Thoracic aorta (tissue), 2 donors: ENCODE results near the gene EEFSEC. TPM values are rescaled to one million over a fixed set of nuclear protein-coding genes. Genes with fewer than 3 reads are reported as not detected.

Experiments
- ATAC-seq: fragments of 150-250 bp; one replicate; pipeline ENCODE4 v1.8.0; 2017; ENCODE audit warnings: low read depth; ENCODE audit not compliant: insufficient number of reproducible peaks, low FRiP score
- DNase-seq: peaks from one replicate; pipeline ENCODE4 v3.0.0-alpha.2; 2020; ENCODE audit warnings: low spot score
- H3K27ac ChIP-seq, 2 donors: fragments of 200-600 bp; sonication (generic); 1 replicate in 1 of 2; 2 replicates in 1 of 2; pipeline ENCODE4 v1.5.1; 2016; ENCODE audit warnings: mild to moderate bottlenecking in 2 of 2, moderate library complexity in 2 of 2
- H3K27me3 ChIP-seq: fragments of 200-600 bp; sonication (generic); replicated peaks from 2 replicates; pipeline ENCODE4 v1.6.0; 2016; ENCODE audit warnings: mild to moderate bottlenecking; ENCODE audit not compliant: insufficient read depth
- H3K36me3 ChIP-seq: fragments of 200-600 bp; sonication (generic); one replicate; pipeline ENCODE4 v1.5.1; 2016
- H3K4me1 ChIP-seq, 2 donors: fragments of 200-600 bp; sonication (generic); 1 replicate in 1 of 2; 2 replicates in 1 of 2; pipeline versions ENCODE4 v1.5.1 to v1.6.0; 2016; ENCODE audit warnings: low read depth in 2 of 2, mild to moderate bottlenecking in 1 of 2; ENCODE audit not compliant: control insufficient read depth in 1 of 2
- H3K4me3 ChIP-seq: fragments of 200-600 bp; sonication (generic); 2 replicates; pipeline ENCODE4 v1.5.1; 2016; ENCODE audit warnings: mild to moderate bottlenecking
- H3K9me3 ChIP-seq: fragments of 200-600 bp; sonication (generic); 2 replicates; pipeline ENCODE4 v1.5.1; 2016
- total RNA-seq, 2 donors: library from RNA; depleted of rRNA; stranded (reverse); fragments of >200 nt; gene quantifications; one replicate each; pipeline versions ENCODE4 v1.1.0 to v1.2.3, GENCODE V29; 2016
- TF ChIP-seq, protein P1 (sequence below): fragments of 200-600 bp; sonication (generic); IDR thresholded peaks from one replicate; pipeline ENCODE4 v1.5.1; 2019; ENCODE audit warnings: antibody characterized with exemption

The EEFSEC gene
- total RNA-seq, 2 donors from 2014 or later: 16.1 to 17.5 TPM

DNA sequence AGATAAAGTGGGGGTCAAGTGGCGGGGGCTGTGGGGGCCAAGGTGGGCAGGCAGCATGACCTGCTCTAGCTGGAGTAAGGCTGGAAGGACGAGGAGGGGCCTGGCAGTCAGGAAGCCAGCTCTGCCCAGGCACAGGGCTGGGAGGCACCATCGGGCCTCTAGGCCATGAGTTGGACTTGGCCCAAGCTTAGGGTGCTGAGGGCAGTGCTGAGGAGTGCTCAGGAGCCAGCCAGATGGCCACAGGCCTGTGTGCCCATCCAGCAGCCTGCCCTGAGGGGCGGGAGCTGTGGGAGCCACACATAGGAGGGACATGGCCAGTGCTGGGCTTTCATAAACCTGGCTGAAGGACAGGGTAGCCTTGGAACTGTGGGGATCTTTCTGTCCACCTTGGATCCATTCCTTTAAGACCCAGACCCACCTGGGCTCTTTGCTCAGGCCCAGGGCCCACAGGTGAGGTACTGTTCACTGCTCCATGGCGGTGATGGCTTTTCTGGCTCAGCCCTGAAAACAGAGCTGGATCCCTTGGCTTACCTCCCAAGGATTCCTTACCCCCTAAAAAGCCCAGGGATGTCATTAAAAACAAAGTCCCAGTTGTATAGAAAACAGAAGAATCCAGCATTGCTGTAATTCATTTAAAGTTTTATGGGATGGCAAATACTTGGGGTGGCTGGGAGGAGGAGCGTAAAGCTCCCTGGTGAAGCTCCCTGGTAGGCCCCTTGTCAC lies 176.4 kb downstream of the EEFSEC start:
- H3K27ac ChIP-seq: no peak overlapping the region
- ATAC-seq: no peak
- H3K27me3 ChIP-seq: no peaks in the 10 kb centered on the region
- no peaks in the 10 kb centered on the region for H3K4me1 ChIP-seq
- peaks cover 3% of the 10 kb centered on the region for H3K36me3 ChIP-seq
- TF ChIP-seq, protein P1, sequence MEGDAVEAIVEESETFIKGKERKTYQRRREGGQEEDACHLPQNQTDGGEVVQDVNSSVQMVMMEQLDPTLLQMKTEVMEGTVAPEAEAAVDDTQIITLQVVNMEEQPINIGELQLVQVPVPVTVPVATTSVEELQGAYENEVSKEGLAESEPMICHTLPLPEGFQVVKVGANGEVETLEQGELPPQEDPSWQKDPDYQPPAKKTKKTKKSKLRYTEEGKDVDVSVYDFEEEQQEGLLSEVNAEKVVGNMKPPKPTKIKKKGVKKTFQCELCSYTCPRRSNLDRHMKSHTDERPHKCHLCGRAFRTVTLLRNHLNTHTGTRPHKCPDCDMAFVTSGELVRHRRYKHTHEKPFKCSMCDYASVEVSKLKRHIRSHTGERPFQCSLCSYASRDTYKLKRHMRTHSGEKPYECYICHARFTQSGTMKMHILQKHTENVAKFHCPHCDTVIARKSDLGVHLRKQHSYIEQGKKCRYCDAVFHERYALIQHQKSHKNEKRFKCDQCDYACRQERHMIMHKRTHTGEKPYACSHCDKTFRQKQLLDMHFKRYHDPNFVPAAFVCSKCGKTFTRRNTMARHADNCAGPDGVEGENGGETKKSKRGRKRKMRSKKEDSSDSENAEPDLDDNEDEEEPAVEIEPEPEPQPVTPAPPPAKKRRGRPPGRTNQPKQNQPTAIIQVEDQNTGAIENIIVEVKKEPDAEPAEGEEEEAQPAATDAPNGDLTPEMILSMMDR: no peak
- no peak overlapping the region for H3K4me3 ChIP-seq
- H3K9me3 ChIP-seq: no peaks in the 10 kb centered on the region
- no peak for DNase-seq

DNA sequence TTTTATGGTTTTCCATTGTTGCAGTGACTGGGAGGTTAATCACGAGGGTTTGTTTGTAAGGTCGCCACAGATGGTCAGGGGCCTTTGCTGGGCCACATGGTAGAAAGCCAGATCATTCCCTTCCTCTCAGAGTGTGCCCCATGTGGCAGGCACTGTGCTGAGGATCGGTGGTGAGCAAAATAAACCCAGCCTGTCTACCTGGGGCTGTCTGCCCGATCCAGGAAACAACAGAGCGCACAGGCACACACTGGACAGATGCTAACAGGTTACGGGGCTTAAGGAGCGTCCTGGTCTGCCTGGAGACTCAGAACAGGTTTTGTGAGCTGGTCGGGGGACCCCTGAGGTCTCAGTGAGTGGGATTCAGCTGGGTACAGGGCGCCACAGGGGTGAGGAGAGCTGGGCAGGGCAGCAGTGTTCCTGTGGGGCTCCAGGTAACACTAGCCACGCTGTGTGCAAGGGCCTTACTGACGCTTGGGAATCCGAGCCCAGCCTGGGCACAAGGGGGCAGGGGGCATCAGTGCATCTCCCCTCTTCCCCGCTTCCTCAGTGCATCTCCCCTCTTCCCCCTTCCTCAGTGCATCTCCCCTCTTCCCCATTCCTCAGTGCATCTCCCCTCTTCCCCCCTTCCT lies 177.0 kb downstream of the EEFSEC start:
- no peaks in the 10 kb centered on the region for H3K9me3 ChIP-seq
- peaks cover 3% of the 10 kb centered on the region for H3K36me3 ChIP-seq
- no peak for DNase-seq
- no peak for ATAC-seq
- no peak overlapping the region for H3K27ac ChIP-seq
- H3K4me1 ChIP-seq: no peaks in the 10 kb centered on the region
- H3K4me3 ChIP-seq: no peak overlapping the region
- TF ChIP-seq, protein P1: no peak
- H3K27me3 ChIP-seq: no peaks in the 10 kb centered on the region

- ATAC-seq (no peak), DNase-seq (no peak)
- H3K36me3 ChIP-seq: peaks cover 3% of the 10 kb centered on the region
- H3K9me3 ChIP-seq: no peaks in the 10 kb centered on the region
- no peaks in the 10 kb centered on the region for H3K27me3 ChIP-seq
- no peaks in the 10 kb centered on the region for H3K4me1 ChIP-seq
- TF ChIP-seq, protein P1: no peak
- no peak overlapping the region for H3K27ac ChIP-seq
- no peak overlapping the region for H3K4me3 ChIP-seq
These were observed 180.9 kb downstream of the EEFSEC start for GRCh38 chr3:128334086-128334645.

DNA sequence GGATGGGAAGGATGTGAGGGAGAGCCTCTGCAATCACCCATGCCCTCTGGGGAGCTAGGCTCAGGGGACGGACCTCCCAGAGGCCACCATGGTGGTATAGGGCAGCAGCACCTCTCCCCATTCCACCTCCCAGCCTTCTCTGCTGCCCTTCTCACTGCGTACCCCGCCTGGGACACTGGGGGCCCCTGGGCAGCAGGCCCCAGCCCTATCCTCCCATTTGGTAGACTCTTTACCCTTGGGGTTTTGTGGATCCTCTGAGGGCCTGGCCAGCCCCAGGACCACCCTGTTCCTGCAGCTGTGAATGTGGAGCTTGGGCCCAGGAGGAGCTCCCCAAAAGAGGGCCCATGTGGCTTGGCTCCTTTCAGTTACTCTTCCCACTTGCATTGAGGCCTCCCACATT lies 181.5 kb downstream of the EEFSEC start:
- H3K9me3 ChIP-seq: no peaks in the 10 kb centered on the region
- TF ChIP-seq, protein P1: no peak
- ATAC-seq (no peak), DNase-seq (no peak)
- H3K27ac ChIP-seq: no peak overlapping the region
- peaks cover 3% of the 10 kb centered on the region for H3K36me3 ChIP-seq
- no peaks in the 10 kb centered on the region for H3K4me1 ChIP-seq
- H3K27me3 ChIP-seq: no peaks in the 10 kb centered on the region
- no peak overlapping the region for H3K4me3 ChIP-seq

GRCh38 chr3:128335621-128336296 lies 182.5 kb downstream of the EEFSEC start:
- no peak for DNase-seq
- no peak for ATAC-seq

More at GRCh38 chr3:128335621-128336296, 182.5 kb downstream of the EEFSEC start:
- TF ChIP-seq, protein P1: no peak
- Histone ChIP-seq H3K9me3 (no peaks in the 10 kb centered on the region), H3K27ac (no peak overlapping the region), H3K4me3 (no peak overlapping the region), H3K36me3 (peaks cover 3% of the 10 kb centered on the region), H3K27me3 (no peaks in the 10 kb centered on the region), H3K4me1 (no peaks in the 10 kb centered on the region)
